GM21526 (cell line): Measurements from ENCODE around the gene OPN4.

Source experiments
- ATAC-seq: cut with Tn5 transposase; IDR thresholded peaks from one replicate; pipeline ENCODE4 v1.9.1; 2021; ENCODE audit warnings: moderate library complexity; ENCODE audit not compliant: unreplicated experiment, low FRiP score

The OPN4 gene

GRCh38 chr10:86661161-86662025 lies 7.0 kb downstream of the OPN4 start:
- ATAC-seq = no peak

- no peak for ATAC-seq
Observed at GRCh38 chr10:86662186-86663045, 8.1 kb downstream of the OPN4 start.

- ATAC-seq = no peak
Observed at GRCh38 chr10:86663046-86663345, 8.6 kb downstream of the OPN4 start.

- ATAC-seq = no peak
Observed at GRCh38 chr10:86663576-86664339, 9.4 kb downstream of the OPN4 start.

- ATAC-seq = no peak
Observed at GRCh38 chr10:86664341-86665217, 10.2 kb downstream of the OPN4 start.

GRCh38 chr10:86665218-86665607 lies 10.9 kb downstream of the OPN4 start:
- ATAC-seq = no peak

GRCh38 chr10:86665868-86666267 lies 11.5 kb downstream of the OPN4 start:
- no peak for ATAC-seq

- no peak for ATAC-seq
Observed at GRCh38 chr10:86666538-86666937, 12.2 kb downstream of the OPN4 start.

- ATAC-seq = no peak
Observed at GRCh38 chr10:86667421-86668181, 13.3 kb downstream of the OPN4 start.

- no peak for ATAC-seq
Observed at GRCh38 chr10:86668297-86669165, 14.2 kb downstream of the OPN4 start, which contains the start of gene LDB3. Gene LDB3 (plus strand): TSS chr10:86668511. CDS start chr10:86668692, 181 bp downstream.

GRCh38 chr10:86670290-86670811 lies 16.0 kb downstream of the OPN4 start:
- no peak for ATAC-seq

- no peak for ATAC-seq
Observed at GRCh38 chr10:86670876-86671275, 16.5 kb downstream of the OPN4 start.

GRCh38 chr10:86671419-86671818 lies 17.1 kb downstream of the OPN4 start:
- no peak for ATAC-seq

- no peak for ATAC-seq
Observed at GRCh38 chr10:86671985-86672710, 17.8 kb downstream of the OPN4 start.

- ATAC-seq = no peak
Observed at GRCh38 chr10:86673216-86673826, 19.0 kb downstream of the OPN4 start.

GRCh38 chr10:86673827-86674581 lies 19.7 kb downstream of the OPN4 start:
- ATAC-seq = no peak
